Large intestine (tissue), 3 donors: ENCODE results near the gene SMURF1. TPM values are rescaled to one million over a fixed set of nuclear protein-coding genes. Genes with fewer than 3 reads are reported as not detected.
A peak's percentile ranks its signal among the peaks of the same experiment; 100 is the strongest.

Source experiments
- DNase-seq, 2 donors: peaks; one replicate each; pipeline versions ENCODE4 v3.0.0 to v3.0.0-alpha.2; 2013
- H3K27ac ChIP-seq: one replicate; pipeline ENCODE4 v1.5.1; 2013; ENCODE audit warnings: low read length
- H3K27me3 ChIP-seq: 2 replicates; pipeline ENCODE4 v1.6.1; 2013; ENCODE audit warnings: low read length; ENCODE audit not compliant: control insufficient read depth, insufficient read depth
- H3K36me3 ChIP-seq: 2 replicates; pipeline ENCODE4 v1.6.1; 2013; ENCODE audit warnings: low read length; ENCODE audit not compliant: control insufficient read depth, insufficient read depth
- H3K4me1 ChIP-seq: one replicate; pipeline ENCODE4 v1.6.1; 2013; ENCODE audit warnings: low read length; ENCODE audit not compliant: control insufficient read depth, insufficient read depth
- H3K4me3 ChIP-seq: one replicate; pipeline ENCODE4 v1.5.1; 2013; ENCODE audit warnings: low read length
- H3K9me3 ChIP-seq: one replicate; pipeline ENCODE4 v1.6.1; 2013; ENCODE audit warnings: mild to moderate bottlenecking, low read depth, low read length, moderate library complexity; ENCODE audit not compliant: control insufficient read depth
- WGBS: methylation state at CpG from one replicate; pipeline ENCODE4 v1.1.5; 2013; ENCODE audit warnings: low lambda C conversion rate; ENCODE audit not compliant: insufficient coverage; 5-methylcytosine and 5-hydroxymethylcytosine counted together
- polyA plus RNA-seq: library from polyadenylated mRNA; unstranded; fragments of 120-200 nt; gene quantifications from one replicate; pipeline ENCODE4 v1.2.1, GENCODE V29; 2013

SMURF1 gene
- polyA plus RNA-seq, 1 donor = 14.5 TPM

DNA sequence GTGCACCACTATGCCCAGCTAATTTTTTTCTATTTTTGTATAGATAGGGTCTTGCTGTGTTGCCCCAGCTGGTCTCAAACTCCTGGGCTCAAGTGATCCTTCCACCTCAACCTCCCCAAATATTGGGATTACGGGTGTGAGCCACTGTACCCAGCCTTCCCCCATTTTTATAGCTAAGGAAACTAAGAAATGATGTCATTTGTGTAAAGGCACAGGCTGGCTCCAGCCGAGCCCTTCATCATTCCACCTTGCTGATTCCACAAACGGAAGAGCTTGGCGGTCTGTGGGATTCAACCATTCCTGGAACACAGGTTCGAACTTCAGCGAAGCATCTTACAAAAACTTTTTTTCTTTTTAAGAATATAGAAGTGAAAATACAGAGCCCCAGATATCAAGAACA, 14.4 kb downstream of the SMURF1 start:
- H3K27ac ChIP-seq = no peak overlapping the region

GRCh38 chr7:99129001-99129400, 14.9 kb downstream of the SMURF1 start:
- H3K9me3 ChIP-seq = no peaks in the 10 kb centered on the region
- H3K4me1 ChIP-seq = peaks cover 8% of the 10 kb centered on the region
- no peak overlapping the region for H3K4me3 ChIP-seq
- WGBS = 80% methylated on average over 2 of the region's 3 CpGs
- no peak overlapping the region for H3K27ac ChIP-seq
- H3K36me3 ChIP-seq = no peaks in the 10 kb centered on the region
- no peaks in the 10 kb centered on the region for H3K27me3 ChIP-seq
- DNase-seq = no peak

More for the DNA sequence above, 14.4 kb downstream of the SMURF1 start:
- Histone ChIP-seq H3K27me3 (no peaks in the 10 kb centered on the region), H3K9me3 (no peaks in the 10 kb centered on the region), H3K4me1 (peaks cover 8% of the 10 kb centered on the region), H3K36me3 (no peaks in the 10 kb centered on the region), H3K4me3 (no peak overlapping the region)
- WGBS = 100% methylated on average over 3 of the region's 6 CpGs
- no peak for DNase-seq

- H3K9me3 ChIP-seq = no peaks in the 10 kb centered on the region
- 86% methylated on average over 5 of the region's 11 CpGs for WGBS
- H3K4me1 ChIP-seq = peaks cover 5% of the 10 kb centered on the region
- DNase-seq = no peak
- H3K36me3 ChIP-seq = no peaks in the 10 kb centered on the region
- no peaks in the 10 kb centered on the region for H3K27me3 ChIP-seq
- H3K27ac ChIP-seq = no peak overlapping the region
- H3K4me3 ChIP-seq = no peak overlapping the region
These were observed 15.6 kb downstream of the SMURF1 start for GRCh38 chr7:99128076-99128950.

- DNase-seq = no peak
- no peaks in the 10 kb centered on the region for H3K36me3 ChIP-seq
- H3K4me3 ChIP-seq = no peak overlapping the region
- peaks cover 5% of the 10 kb centered on the region for H3K4me1 ChIP-seq
- WGBS = 90% methylated on average over 4 of the region's 6 CpGs
- H3K9me3 ChIP-seq = no peaks in the 10 kb centered on the region
- no peaks in the 10 kb centered on the region for H3K27me3 ChIP-seq
- H3K27ac ChIP-seq = no peak overlapping the region
These were observed 16.3 kb downstream of the SMURF1 start for GRCh38 chr7:99127636-99128035.

DNA sequence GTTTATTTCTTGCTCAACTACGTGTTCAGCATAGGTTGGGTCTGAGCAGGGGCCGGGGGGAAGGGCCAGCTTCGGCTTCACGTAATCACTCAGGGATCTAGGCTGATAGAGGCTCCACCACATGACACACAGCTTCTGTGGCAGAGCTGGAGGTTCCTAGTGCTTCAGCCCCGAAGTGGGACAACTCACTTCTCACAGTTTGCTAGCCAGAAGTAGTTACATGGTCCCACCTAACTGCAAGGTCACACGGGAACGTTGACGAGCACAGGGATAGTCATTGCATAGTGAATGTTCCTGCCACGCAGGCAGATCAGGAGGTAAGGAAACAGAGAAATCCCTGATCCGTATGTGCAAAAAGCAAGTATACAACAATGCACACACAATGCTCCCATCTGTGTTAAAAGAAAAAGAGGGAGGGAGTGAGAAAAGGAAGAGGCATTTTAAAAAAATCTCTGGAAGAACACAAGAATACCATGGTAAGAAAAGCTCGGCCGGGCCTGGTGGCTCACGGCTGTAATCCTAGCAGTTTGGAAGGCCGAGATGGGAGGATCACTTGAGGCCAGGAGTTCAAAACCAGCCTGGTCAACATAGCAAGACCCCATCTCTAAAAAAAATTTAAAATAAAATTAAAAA, 16.9 kb downstream of the SMURF1 start:
- H3K9me3 ChIP-seq = no peaks in the 10 kb centered on the region
- H3K36me3 ChIP-seq = no peaks in the 10 kb centered on the region
- no peak overlapping the region for H3K4me3 ChIP-seq
- H3K27me3 ChIP-seq = no peaks in the 10 kb centered on the region
- no peak for DNase-seq
- H3K4me1 ChIP-seq = peaks cover 5% of the 10 kb centered on the region
- 93% methylated on average over 3 of the region's 14 CpGs for WGBS
- no peak overlapping the region for H3K27ac ChIP-seq

DNA sequence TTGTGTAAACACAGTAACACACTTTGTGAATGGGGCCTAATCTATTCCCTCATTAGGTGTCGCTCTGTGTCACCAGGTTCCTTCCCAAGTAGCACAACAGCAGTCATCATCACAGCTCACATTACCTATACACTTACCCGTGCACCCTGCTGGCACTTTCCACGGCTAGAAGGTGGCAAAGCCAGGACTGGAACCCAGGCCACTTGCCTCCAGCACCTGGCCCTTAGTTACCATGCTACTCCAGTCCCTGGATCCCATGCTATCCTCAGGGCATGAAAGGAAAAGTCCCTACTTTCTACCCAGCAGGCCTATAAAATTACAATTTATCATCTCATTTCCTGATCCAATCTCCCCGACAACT, 18.4 kb downstream of the SMURF1 start:
- no peak overlapping the region for H3K27ac ChIP-seq
- H3K9me3 ChIP-seq = no peaks in the 10 kb centered on the region
- peaks cover 1% of the 10 kb centered on the region for H3K36me3 ChIP-seq
- peaks cover 5% of the 10 kb centered on the region for H3K4me1 ChIP-seq
- H3K27me3 ChIP-seq = no peaks in the 10 kb centered on the region
- no peak overlapping the region for H3K4me3 ChIP-seq
- peak in 1 of 2 donors; percentile 44 for DNase-seq
- WGBS = 83% methylated on average over 1 of the region's 4 CpGs

DNA sequence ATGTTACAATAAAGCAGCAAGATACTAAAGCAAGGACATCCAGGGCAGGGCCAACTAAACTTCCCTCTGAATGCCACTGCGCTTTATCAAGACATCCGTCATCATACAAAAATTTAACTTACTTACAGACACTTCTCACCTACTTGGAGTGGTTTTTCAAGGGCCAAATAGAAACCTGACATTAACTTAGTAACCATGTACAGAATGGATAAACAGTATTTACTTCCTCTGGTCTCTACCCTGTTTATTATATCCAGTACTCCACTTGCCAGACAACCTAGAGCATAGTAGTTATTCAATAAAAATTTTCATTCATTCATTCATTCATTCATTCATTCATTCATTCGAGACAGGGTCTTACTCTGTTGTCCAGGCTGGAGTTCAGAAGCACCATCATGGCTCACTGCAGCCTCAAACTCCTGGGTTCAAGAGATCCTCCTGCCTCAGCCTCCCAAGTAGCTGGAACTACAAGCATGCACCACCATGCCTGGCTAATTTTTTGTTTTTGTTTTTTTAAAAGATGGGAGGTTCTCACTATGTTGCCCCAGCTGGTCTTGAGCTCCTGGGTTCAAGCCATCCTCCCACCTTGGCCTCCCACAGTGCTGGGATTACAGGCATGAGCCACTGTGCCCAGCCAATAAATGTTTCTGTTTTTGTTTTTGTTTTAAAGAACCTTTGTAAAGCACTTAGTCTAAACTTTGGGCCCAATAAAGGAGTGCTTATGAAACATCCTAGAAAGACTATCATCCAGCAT, 19.0 kb downstream of the SMURF1 start:
- H3K27me3 ChIP-seq = no peaks in the 10 kb centered on the region
- no CpG with 5 or more reads among the region's 3 CpGs for WGBS
- no peak for DNase-seq
- no peak overlapping the region for H3K4me3 ChIP-seq
- no peaks in the 10 kb centered on the region for H3K9me3 ChIP-seq
- H3K4me1 ChIP-seq = peaks cover 5% of the 10 kb centered on the region
- peaks cover 3% of the 10 kb centered on the region for H3K36me3 ChIP-seq
- H3K27ac ChIP-seq = no peak overlapping the region

DNA sequence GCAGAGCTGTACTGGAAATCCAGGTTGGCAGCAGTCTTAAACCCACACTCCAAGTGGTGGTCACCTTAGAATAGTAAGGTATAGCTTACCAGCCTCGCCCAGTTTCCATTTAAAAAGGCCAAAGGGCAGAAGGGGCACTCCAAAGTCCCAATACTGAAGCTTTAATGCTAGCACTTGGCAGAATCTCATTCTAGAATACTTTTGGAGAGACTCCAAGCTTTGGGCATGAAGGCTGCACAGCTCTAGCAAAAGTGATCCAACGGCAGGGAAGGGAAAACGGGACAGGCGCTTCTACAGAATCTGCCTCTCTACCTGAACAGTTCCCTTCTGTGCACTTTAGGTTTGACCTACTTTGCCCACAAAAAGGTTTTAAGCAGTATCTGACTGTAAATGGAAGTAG, 19.7 kb downstream of the SMURF1 start:
- peak in 1 of 2 donors; percentile 24 for DNase-seq
- WGBS = no CpG with 5 or more reads among the region's 4 CpGs
- no peaks in the 10 kb centered on the region for H3K9me3 ChIP-seq
- H3K27me3 ChIP-seq = no peaks in the 10 kb centered on the region
- H3K4me3 ChIP-seq = no peak overlapping the region
- H3K4me1 ChIP-seq = peaks cover 5% of the 10 kb centered on the region
- H3K27ac ChIP-seq = no peak overlapping the region
- H3K36me3 ChIP-seq = peaks cover 4% of the 10 kb centered on the region

DNA sequence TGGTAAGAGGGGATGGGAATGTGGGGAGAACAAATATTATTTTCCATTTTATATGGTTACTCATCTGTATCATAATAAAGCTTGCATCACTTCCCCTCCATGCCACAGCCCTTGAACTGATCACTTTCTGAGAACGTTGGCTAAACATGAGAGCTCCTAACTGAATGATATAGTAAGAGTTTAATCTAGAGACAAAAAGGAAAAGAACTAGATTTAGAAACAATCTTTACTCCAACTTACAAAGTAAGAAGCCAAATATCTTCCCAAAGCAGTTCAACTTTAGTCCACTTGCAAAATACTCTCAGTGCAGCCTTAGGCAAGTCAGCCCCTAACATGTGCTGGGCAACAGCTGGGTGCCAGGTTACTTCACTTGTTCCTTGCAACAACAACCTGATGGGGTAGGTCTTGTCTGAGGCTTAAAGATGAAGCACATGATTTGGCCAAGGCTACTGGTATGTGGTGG, 20.3 kb downstream of the SMURF1 start:
- no CpG with 5 or more reads among the region's 1 CpG for WGBS

DNA sequence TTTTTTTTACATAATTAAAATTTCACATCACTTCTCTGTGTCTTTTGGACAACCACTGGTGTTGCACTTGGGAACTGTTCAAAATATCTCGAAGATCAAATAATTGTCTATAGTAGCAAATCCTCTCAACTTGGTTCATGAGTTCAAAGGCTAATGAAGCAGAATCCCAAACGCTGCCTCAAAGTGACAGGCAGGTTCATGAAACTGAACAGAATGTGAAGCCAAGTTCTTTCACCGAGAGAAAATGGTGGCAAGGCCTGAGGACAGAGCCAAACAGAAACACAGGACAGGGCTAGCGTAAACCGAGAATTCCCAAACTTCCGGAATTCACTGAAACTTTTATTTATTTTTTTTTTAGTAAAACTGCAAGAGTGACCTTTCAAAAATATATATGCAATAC, 21.1 kb downstream of the SMURF1 start:
- Histone ChIP-seq H3K27ac (no peak overlapping the region), H3K36me3 (peaks cover 4% of the 10 kb centered on the region), H3K4me3 (no peak overlapping the region), H3K27me3 (no peaks in the 10 kb centered on the region), H3K9me3 (no peaks in the 10 kb centered on the region), H3K4me1 (peaks cover 5% of the 10 kb centered on the region)
- no peak for DNase-seq
- 67% methylated on average over 1 of the region's 6 CpGs for WGBS

More for the DNA sequence above, 20.3 kb downstream of the SMURF1 start:
- Histone ChIP-seq H3K4me1 (peaks cover 5% of the 10 kb centered on the region), H3K27ac (no peak overlapping the region), H3K9me3 (no peaks in the 10 kb centered on the region), H3K27me3 (no peaks in the 10 kb centered on the region), H3K4me3 (no peak overlapping the region), H3K36me3 (peaks cover 4% of the 10 kb centered on the region)
- DNase-seq = no peak
